ENCODE data around the gene WWOX. TPM values are rescaled to one million over a fixed set of nuclear protein-coding genes. Genes with fewer than 3 reads are reported as not detected.

Gene WWOX
- total RNA-seq, 2 experiments from 2014 or later, result 15.9 to 18.1 TPM

DNA sequence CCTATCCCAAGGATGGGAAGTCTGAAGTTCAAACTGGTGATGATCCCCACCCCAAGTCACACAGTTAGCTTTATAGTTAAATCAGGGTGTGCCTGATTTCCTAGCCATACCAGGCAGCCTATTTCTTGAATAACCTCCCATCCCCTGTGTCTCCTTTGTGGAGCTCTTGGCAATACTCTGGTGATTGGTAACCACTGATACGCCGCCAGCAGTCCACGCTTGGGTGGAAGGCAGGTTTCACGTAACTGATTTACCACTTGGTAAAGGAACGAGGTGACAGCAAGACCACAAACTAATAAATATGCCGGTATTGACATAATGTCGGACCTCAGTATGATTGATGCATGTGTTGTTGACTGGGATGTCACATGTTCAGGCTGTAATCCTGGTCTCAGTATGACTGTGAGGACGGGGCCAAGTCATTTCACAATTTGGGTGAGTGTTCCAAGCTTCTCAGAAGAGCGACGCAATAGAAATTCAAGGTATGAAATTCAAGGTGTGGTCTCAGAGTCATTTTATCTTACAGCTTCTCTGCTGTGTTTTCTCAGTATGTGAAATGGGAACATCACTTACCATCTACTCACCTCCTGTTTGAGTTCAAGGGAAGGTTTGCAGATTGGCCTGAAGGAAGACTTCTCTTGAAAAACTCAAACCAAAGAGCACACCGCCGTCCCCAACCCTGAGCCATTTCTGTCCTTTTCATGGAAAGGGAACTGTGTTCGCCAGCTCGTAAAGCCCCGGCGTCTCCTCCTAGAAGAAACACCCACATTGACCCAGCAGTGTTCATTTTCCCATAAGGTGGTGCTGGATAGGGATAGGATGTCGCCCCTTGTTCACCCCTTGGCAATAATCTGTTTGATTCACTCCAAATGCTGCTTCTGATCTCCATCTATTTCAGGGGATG is 678.9 kb downstream of the WWOX start:
- POLR2A ChIA-PET, result interaction anchor here (0.6 to 2.1 kb wide), 16 partner anchors 12 to 823 kb away, joined by 3 to 14 read pairs (median 4); no protein-coding TSS in a partner anchor
- CTCF ChIA-PET, result interaction anchor here (0.6 to 1.3 kb wide), 11 partner anchors 10 to 1811 kb away, joined by 3 to 6 read pairs (median 3); no protein-coding TSS in a partner anchor

DNA sequence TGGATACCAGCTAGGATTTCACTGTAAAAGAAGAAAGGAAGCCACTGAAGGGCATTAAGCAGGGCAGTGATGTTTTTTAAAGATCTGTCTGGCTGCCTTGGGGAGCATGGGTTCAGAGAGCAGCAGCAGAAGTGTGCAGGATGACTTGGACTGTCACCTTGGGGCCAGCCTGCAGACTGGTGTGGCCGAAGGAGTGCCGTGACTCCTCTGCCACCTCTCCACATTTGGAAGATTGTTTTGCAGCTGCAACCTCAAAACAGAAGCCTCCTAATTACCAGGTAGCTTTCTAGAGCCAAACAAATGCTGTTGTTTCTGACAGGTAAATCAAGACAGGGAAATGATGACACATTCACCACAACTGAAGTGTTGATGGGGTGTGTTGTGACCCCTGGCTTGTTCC is 681.4 kb downstream of the WWOX start:
- ChIA-PET CTCF (interaction anchor here (0.7 to 1.1 kb wide), 3 partner anchors 9 to 27 kb away, joined by 3 read pairs; no protein-coding TSS in a partner anchor), POLR2A (interaction anchor here (0.7 to 1.0 kb wide), 2 partner anchors 11 to 111 kb away, joined by 3 read pairs; no protein-coding TSS in a partner anchor)

DNA sequence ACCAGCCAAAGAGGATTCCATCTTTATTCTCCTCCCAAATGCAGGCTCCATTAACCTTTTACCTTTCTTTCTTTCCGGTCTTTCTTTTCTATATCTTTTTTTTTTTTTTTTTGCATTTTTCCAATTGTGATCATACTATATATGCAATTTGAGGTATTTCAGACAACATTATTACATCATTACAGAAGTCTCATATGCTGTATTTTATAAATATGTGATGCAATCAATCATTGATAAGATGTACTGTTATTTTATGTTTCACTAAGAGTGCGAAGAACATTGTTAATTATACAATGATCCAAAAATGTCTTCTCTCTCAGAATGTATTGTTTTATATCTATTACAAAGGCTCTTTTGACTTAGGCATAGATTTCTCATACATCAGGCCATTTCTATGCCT is 683.1 kb downstream of the WWOX start:
- ChIA-PET CTCF (interaction anchor here (0.9 to 1.3 kb wide), 2 partner anchors 129 to 165 kb away, joined by 3 read pairs; no protein-coding TSS in a partner anchor), POLR2A (no interaction called here)

DNA sequence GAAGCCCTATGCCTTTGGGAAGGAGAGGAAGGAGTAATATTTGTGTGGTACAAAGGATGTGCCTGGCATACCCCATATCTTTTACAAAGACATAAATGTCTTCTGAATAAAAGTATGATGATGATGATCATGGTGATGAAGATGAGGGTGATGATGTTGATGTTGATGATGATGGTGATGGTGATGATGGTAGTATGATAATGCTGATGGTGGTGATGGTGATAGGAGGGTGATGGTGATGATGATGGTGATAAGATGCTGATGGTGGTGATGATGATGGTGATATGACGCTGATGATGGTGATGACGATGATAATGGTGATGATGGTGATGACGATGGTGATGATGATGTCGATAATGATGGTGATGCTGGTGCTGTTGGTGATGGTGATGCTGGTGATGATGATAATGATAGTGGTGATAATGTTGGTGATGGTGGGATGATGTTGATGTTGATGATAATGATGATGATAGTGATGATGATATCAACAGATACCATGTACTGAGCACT is 684.2 kb downstream of the WWOX start:
- POLR2A ChIA-PET, result no interaction called here
- CTCF ChIA-PET, result interaction anchor here (1.3 kb wide), 1 partner anchor 128 kb away, joined by 3 read pairs; no protein-coding TSS in a partner anchor

DNA sequence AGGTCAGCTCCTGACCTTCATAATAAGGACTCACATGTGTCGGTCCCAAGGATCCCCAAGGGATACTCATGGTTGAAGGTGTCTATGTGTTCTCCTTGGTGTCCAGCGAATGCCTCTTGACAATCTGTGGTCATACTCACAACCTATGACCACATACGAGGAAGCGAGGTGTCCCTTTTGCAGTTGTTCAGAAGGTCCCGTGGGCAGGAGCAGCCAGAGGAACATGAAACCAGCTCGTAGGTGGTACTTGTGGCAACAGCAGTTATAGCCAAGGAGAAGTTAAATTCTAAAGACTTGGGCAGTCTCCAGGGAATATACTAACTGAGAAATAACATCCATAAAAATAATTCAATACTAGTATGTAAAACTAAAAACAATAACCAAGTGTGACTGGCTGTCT is 685.3 kb downstream of the WWOX start:
- POLR2A ChIA-PET, result no interaction called here
- CTCF ChIA-PET, result no interaction called here

DNA sequence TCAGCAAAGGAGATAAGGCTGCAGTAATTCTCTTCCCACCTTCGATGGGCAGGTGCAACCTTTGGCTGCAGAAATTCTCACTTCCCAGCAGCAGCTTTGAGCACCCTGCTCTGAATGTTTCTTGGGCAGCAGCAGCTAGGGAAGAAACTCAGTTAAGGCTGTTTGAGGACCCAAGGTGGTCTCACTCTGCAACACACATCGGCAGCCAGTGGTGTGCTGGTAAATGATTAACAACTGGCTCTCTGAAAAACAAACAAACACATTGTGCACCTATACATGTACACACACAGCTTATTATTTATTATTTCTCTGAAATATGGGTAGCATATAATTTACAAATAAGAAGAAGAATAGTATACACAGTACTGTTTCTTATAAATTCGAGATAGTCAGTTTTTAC is 685.8 kb downstream of the WWOX start:
- ChIA-PET CTCF (no interaction called here), POLR2A (no interaction called here)

DNA sequence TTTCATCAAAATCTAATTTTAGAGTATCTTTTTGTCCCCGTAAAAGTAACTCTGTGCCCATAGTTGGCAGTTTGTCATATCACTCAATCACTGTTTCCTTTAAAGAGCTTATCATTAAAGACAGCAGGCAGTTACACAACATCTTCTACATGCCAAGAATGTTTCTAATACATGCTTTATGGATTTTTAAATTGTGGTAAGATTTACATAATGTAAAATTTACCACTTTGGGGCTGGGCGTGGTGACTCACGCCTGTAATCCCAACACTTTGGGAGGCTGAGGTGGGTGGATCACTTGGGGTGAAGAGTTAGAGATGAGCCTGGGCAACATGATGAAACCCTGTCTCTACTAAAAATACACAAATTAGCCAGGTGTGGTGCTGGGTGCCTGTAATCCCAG is 687.2 kb downstream of the WWOX start:
- ChIA-PET CTCF (no interaction called here), POLR2A (no interaction called here)

DNA sequence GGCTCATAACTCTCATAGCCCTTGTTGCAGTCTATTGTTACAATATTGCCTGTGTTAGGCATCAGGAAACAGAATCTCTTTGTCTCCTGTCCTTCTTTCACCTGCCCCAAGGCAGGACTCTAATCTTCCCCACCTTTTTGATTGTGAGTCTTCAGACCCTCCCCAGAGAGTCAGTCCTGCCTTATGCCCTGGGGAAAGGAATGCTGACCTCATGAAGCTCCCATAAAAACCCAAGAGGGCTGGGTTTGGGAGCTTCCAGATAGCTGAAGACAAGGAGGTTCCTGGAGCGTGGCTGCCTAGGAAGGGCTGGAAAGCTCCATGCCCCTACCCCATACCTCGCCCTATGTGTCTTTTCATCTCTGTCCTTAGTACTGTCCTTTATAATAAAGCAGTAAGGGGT is 688.8 kb downstream of the WWOX start:
- ChIA-PET CTCF (no interaction called here), POLR2A (no interaction called here)

DNA sequence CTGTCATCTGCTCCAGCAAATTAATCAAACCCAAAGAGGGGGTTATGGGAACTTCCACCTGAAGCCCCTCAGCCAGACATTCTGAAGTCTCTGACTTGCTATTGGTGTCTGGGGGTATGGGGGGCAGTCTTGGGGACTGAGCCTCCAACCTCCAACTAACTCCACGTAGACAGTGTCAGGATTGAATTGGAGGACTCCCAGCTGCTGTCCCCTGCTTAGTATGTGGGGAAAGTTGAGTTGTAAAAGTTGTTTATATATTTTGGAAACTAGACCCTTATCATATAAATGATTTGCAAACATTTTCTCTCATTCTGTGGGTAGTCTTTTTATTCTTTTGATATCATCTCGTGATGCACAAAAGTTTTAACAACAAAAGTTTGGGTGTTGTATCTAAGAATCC is 689.2 kb downstream of the WWOX start:
- ChIA-PET POLR2A (no interaction called here), CTCF (no interaction called here)

DNA sequence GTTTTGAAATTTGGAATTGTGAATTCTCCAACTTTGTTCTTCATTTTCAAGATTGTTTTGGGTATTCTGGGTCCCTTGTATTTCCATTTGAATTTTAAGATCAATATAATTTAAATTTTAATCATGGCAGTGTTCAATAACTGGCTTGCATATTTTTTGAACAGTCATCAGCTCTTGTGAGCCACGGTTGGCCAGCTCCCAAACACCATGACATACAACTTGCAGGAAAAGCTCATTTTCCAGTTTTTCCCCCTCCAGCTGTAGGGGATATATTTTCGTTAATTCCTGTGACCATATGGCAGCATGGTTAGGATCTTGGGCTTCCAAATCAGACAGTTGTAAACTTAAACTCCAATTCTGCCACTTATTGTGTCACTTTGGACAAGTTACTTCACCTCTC is 690.1 kb downstream of the WWOX start:
- ChIA-PET CTCF (interaction anchor here (0.7 to 1.3 kb wide), 5 partner anchors 9 to 19 kb away, joined by 3 to 4 read pairs (median 3); no protein-coding TSS in a partner anchor), POLR2A (interaction anchor here (1.7 kb wide), 1 partner anchor 10 kb away, joined by 12 read pairs; no protein-coding TSS in a partner anchor)

DNA sequence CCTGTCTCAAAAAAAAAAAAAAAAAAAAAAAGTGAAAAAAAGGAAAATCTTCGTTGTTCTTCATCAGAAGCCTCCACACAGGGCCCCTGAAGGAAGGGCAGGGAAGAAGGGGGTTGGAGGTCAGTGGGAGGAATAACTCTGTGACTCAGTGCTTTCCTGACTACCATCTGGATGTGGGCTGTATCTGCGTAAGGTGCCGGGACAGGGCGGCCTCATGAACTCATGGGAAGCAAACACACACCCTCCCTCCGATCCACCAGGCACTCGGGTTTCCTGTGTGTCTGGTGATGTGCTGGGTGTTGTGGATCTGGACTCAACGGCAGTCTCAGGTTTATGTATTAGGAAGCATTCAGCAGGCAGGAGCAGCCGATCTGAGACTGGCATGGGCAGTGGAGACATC is 691.6 kb downstream of the WWOX start:
- CTCF ChIA-PET, result interaction anchor here (1.3 to 1.6 kb wide), 2 partner anchors 18 to 85 kb away, joined by 3 to 4 read pairs; no protein-coding TSS in a partner anchor
- POLR2A ChIA-PET, result interaction anchor here (1.6 kb wide), 1 partner anchor 10 kb away, joined by 3 read pairs; no protein-coding TSS in a partner anchor

DNA sequence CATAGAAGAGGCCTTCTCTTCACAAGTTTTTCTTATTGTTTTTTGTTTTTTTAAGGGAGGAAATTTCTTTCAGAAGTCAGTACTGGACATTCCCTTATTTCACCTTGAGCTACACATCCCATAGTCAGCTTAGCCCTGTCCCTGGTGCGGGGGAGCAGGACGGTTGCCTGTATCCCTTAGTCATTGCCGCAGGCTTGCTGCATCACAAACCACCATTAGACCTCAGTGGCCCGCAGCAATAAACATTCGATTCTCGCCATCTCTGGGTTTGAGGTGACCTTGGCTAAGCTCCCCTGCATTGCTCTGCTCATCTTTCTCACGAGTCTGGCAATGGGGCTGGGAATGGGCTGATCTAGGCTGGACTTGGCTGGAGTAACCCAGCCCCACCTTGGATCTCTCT is 692.5 kb downstream of the WWOX start:
- POLR2A ChIA-PET, result interaction anchor here (1.6 kb wide), 1 partner anchor 11 kb away, joined by 3 read pairs; no protein-coding TSS in a partner anchor

DNA sequence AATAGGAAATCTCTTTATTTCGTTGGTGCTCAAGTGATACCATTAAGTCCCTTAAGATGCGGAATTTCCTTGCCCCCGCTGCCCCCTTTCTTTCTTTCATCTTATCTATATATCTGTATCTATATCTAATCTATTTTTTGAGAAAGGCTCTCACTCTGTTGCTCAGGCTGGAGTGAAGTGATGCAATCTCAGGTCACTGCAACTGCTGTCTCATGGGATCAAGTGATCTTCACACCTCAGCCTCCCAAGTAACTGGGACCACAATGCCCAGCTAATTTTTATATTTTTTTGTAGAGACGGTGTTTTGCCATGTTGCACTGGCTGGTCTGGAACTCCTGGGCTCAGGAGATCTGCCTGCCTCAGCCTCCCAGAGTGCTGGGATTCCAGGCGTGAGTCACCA is 693.5 kb downstream of the WWOX start:
- POLR2A ChIA-PET, result no interaction called here
- CTCF ChIA-PET, result no interaction called here

More for the DNA sequence above, 692.5 kb downstream of the WWOX start:
- CTCF ChIA-PET, result interaction anchor here (1.4 kb wide), 1 partner anchor 13 kb away, joined by 3 read pairs; no protein-coding TSS in a partner anchor

DNA sequence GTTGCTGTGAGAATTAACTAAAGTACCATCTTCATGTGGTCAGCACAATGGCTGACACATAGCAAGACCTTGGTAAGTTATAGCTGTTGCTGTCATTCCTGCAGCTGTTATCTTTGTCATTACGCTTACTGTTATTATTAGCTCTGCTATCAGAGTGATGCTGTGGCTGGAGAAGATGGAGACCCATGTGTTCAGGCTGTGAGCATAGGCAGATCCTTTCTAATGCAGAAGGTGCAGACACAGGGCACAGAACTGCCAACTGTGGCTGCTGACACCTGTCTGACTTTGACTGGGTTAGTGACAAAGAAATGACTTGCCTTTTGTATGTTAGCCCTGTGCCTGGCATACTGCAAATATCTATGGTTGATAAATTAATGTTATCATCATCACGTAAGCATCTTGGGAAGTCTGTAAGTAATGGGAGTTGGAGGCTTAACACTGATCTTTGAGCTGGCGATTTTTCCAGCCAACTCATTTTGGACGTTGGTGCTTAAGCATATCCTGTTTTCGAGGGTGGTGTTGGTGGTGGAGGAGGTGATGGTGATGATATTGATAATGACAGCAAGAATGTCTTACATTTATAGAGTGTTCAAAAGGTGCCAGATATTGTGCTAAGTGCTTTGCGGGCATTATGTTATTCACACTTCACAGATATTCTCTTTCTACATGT is 695.3 kb downstream of the WWOX start:
- POLR2A ChIA-PET, result interaction anchor here (0.6 to 1.5 kb wide), 3 partner anchors 17 to 248 kb away, joined by 3 to 5 read pairs (median 5); no protein-coding TSS in a partner anchor

DNA sequence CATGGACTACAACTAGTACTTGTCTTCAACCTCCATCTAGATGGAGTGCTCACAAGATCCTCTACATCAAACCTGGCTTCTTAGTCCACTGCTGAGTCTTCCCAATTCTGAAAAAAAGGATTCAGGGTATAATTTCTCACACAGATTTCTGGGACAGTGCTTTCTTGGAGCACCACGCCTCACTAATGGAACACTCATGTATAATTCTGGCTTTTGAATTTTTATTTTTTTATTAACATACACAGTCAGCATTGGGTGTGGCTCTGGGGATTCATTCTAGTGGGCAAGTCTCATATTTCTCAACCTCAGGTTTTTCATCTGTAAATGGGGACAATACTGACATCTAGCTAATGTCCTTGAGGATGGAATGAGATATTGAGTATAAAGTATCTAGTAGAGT is 696.0 kb downstream of the WWOX start:
- CTCF ChIA-PET, result no interaction called here
- POLR2A ChIA-PET, result interaction anchor here (0.6 to 1.5 kb wide), 3 partner anchors 17 to 247 kb away, joined by 3 to 5 read pairs (median 5); no protein-coding TSS in a partner anchor

More for the DNA sequence above, 695.3 kb downstream of the WWOX start:
- CTCF ChIA-PET, result interaction anchor here (0.7 to 1.0 kb wide), 2 partner anchors 24 to 67 kb away, joined by 3 read pairs; no protein-coding TSS in a partner anchor

DNA sequence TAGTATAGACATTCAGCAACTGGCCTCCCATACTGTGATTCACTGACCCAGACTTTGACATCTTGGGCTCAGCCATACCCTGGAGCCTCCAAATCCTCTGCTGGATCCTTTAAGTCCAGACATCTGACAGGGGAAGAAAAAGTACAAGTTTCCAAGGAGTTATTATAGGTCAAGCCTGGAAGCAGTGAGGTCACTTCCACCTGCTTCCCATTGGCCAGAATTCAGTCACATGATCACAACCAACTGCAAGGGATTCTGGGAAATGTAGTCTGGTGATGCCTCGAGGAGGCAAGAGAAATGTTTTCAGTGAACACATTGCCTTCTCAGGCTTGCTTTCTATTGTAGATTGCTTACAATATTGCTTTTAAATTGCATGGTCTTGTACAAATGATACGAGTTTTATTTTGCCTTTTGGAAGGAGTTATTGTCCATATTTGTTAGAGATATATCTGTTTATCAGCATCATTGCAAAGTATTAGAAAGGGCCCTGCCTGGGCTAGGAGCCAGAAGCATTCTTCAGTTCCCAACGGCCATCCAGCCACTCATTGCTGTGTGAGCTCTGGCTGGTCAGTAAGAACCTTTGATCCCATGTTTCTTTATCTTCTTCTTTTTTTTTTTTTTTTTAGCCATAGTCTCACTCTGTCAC is 696.9 kb downstream of the WWOX start:
- CTCF ChIA-PET, result no interaction called here
- POLR2A ChIA-PET, result no interaction called here

DNA sequence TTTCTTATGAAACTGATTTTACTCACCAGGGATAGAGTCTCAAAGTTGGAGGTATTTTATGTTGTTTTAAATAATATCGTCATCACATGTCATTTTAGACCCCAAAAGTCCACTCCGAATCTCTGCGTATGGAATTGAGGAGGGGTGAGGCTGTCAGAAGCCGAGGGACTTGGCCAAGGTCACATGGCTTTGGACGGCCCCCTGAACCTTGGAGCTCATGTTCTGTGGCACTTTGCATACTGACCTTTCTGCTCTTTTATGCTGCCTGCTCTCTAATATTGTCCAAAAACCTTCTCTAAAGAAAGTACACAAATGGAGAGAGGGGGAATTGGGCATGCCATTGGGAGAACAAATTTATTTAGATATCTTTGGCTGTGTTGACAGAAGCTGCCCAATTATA is 700.0 kb downstream of the WWOX start:
- ChIA-PET CTCF (interaction anchor here (0.6 kb wide), 1 partner anchor 227 kb away, joined by 4 read pairs; no protein-coding TSS in a partner anchor), POLR2A (no interaction called here)

DNA sequence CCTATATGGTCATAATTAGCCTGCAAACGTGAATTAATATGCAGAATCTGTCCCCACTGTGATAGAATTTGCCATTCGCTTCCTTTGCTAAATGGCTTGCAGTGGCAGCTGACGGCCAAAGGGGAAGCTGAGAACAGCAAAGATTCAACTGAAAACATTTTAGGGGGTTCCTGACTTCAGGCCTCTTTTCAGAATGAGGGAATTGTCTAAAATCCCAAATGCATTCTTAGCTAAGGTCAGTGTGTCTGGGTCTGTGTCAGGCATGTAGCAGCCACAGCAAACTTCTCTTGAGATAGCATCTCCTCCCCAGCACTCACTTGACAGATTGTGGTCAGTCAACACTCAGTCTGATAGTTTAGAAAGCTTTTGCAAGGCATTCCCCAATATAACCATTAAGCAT is 701.1 kb downstream of the WWOX start:
- POLR2A ChIA-PET, result no interaction called here
- CTCF ChIA-PET, result no interaction called here

DNA sequence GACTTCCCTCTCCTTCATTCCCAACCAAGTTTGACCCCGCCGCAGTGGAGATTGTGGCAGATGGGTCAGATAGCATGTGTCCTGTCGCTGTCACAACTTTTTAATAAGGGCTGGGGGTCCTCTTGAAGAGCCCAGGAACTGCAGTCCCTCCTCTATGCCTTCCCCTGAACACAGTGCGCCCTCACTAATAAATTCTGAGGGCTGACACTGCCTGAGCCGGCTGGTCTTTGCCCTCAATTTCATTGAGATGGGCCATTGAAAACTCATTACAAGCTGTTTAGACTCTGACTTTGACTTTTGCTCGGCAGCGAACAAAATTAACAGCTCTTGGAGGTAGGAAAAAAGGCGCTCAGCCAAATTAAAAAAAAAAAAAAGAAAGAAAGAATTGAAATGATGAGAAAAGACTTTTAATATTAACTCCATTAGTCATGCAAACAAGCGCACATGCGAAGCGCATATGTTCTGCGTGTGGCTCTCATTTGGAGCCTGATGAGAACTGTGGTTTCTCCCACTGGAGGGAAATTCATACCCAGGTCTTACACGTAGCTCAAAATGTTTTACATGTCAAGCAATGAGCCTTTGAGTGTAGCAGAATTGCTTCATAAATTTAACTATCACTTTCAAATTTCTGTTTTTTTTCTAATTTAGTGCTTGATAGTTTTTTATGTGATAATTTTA is 704.7 kb downstream of the WWOX start:
- ChIA-PET CTCF (no interaction called here), POLR2A (no interaction called here)
